Heart left ventricle (tissue), 16 donors: ENCODE results near the gene DLG1. TPM values are rescaled to one million over a fixed set of nuclear protein-coding genes. Genes with fewer than 3 reads are reported as not detected.
A peak's percentile ranks its signal among the peaks of the same experiment; 100 is the strongest.

Source experiments
- ATAC-seq, 4 donors: fragments of 200-7000 bp; cut with Tn5 transposase; one replicate each; pipeline ENCODE4 v1.9.1; 2020 to 2022; ENCODE audit warnings: moderate library complexity in 4 of 4, mild to moderate bottlenecking in 3 of 4, moderate number of reproducible peaks in 1 of 4
- DNase-seq, 5 donors: peaks; one replicate each; pipeline ENCODE4 v3.0.0-alpha.2; 2020
- H3K27ac ChIP-seq, 12 donors: fragments of 200-600 bp; sonication (generic) in 4 of 12; one replicate each; pipeline versions ENCODE4 v1.5.0 to v1.8.0; 2016 to 2022; ENCODE audit warnings: mild to moderate bottlenecking in 2 of 12
- H3K27me3 ChIP-seq, 9 donors: fragments of 200-600 bp; sonication (generic) in 2 of 9; one replicate each; pipeline versions ENCODE4 v1.5.1 to v1.8.0; 2016 to 2022; ENCODE audit warnings: mild to moderate bottlenecking in 3 of 9
- H3K36me3 ChIP-seq, 9 donors: fragments of 200-600 bp; sonication (generic) in 2 of 9; one replicate each; pipeline versions ENCODE4 v1.5.0 to v1.8.0; 2018 to 2022; ENCODE audit warnings: mild to moderate bottlenecking in 2 of 9
- H3K4me1 ChIP-seq, 12 donors: fragments of 200-600 bp; sonication (generic) in 4 of 12; one replicate each; pipeline versions ENCODE4 v1.5.0 to v1.8.0; 2016 to 2022; ENCODE audit warnings: mild to moderate bottlenecking in 3 of 12
- H3K4me3 ChIP-seq, 12 donors: fragments of 200-600 bp; sonication (generic) in 4 of 12; one replicate each; pipeline versions ENCODE4 v1.5.0 to v1.8.0; 2017 to 2022; ENCODE audit warnings: mild to moderate bottlenecking in 9 of 12, moderate library complexity in 4 of 12
- H3K9me3 ChIP-seq, 12 donors: fragments of 200-600 bp; sonication (generic) in 4 of 12; one replicate each; pipeline versions ENCODE4 v1.5.0 to v1.8.0; 2016 to 2022; ENCODE audit warnings: mild to moderate bottlenecking in 1 of 12
- POLR2A ChIP-seq, 2 donors: fragments of 450-650 bp; IDR thresholded peaks; one replicate each; pipeline ENCODE4 v1.6.1; 2017; ENCODE audit warnings: antibody characterized with exemption in 2 of 2, mild to moderate bottlenecking in 2 of 2, moderate library complexity in 2 of 2
- WGBS, 4 donors: extraction: QIAGEN DNeasy Blood & Tissue Kit in 2 of 4; methylation state at CpG; one replicate each; pipeline versions ENCODE4 v1.1.5 to v1.1.7; 2013 to 2018; 5-methylcytosine and 5-hydroxymethylcytosine counted together
- intact Hi-C, 10 donors: fragments of 100-400 bp; cut with DNase I; formaldehyde crosslinking; loops; one replicate each; pipeline versions ENCODE4 v1.11.1 to v1.14.2; 2022
- polyA plus RNA-seq, 2 donors: library from polyadenylated mRNA; stranded (reverse); fragments of 200-250 nt; gene quantifications; one replicate each; pipeline ENCODE4 v1.2.3, GENCODE V29; 2013
- total RNA-seq, 9 donors: library from RNA; depleted of rRNA in 2 of 9; stranded (reverse); fragments of >200 nt in 2 of 9; fragmentation: NEBNext Ultra II Directional in 3 of 9; extraction: Animal tissue kit (Norgen Biotek cat#: 25700) in 3 of 9; gene quantifications; one replicate each; pipeline versions ENCODE4 v1.1.0 to v1.2.4, GENCODE V29; 2016 to 2023
- TF ChIP-seq, protein P1 (sequence below), 12 donors: fragments of 200-600 bp; sonication (generic) in 4 of 12; IDR thresholded peaks; one replicate each; pipeline versions ENCODE4 v1.5.0 to v1.8.0; 2018 to 2022; ENCODE audit warnings: antibody characterized with exemption in 12 of 12, mild to moderate bottlenecking in 5 of 12
- donor health status: ischemic (EF 13 %, LVEDD 7.1; RV severe dilation, severe dysfunction).
- donor health status: healthy with polysubstance abuse.
- donor health status: DM: no; HTN: yes; CAD: no.
- donor health status: DM: no; HTN: no; CAD: no.
- donor health status: ischemic (EF 25% LVEDD 6.9; RV normal size, moderate dysfunction).
- donor health status: ischemic (EF 25% LVEDD 5.7; RV mildly dilated, moderate dysfunction).
- donor health status: healthy.
- donor health status: DM: yes; HTN: yes; CAD: no.
- donor health status: ischemic (EF 35%, LVEDD 5.7; RV mildly dilated, moderate dysfunction).
- donor health status: nonischemic (EF 11% LVEDD 7.7; RV severe dilation, severe dysfunction).
- donor health status: DM: yes; HTN: yes; CAD: no.
- donor health status: PGD.
- donor health status: ischemic (EF 29% LVEDD 5.4; RV normal size, mild dysfunction).
- donor health status: nonischemic (EF 23%, LVEDD 6.1; RV moderate dilation, normal function).

Gene DLG1
- total and polyA plus RNA-seq, 11 donors = 17.4 to 151 (median 63.6) TPM

DNA sequence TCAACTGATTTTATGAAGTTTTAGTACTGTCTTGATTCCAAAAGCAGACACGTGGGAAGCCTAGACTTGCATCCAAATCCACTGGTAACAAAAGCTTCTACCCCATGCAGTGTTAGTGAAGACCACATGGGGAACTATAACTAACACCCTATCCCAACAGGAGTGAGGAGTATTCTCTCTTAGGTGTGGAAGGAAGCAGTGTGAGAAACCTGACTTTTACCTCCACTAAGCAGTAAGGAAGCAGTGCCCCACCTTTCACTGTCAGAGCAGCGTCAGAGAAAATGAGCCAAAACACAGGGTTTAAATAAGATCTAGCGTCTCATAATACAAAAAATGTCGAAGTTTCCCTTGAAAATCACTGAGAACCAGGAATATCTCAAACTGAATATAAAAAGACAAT, 60.5 kb downstream of the DLG1 start:
- peaks cover 0 to 75% (median 17%) of the 10 kb centered on the region in 12 donors for H3K9me3 ChIP-seq
- no peak overlapping the region for H3K27ac ChIP-seq
- TF ChIP-seq POLR2A (IDR thresholded peaks at IDR 0.05) = no peak
- TF ChIP-seq, protein P1, sequence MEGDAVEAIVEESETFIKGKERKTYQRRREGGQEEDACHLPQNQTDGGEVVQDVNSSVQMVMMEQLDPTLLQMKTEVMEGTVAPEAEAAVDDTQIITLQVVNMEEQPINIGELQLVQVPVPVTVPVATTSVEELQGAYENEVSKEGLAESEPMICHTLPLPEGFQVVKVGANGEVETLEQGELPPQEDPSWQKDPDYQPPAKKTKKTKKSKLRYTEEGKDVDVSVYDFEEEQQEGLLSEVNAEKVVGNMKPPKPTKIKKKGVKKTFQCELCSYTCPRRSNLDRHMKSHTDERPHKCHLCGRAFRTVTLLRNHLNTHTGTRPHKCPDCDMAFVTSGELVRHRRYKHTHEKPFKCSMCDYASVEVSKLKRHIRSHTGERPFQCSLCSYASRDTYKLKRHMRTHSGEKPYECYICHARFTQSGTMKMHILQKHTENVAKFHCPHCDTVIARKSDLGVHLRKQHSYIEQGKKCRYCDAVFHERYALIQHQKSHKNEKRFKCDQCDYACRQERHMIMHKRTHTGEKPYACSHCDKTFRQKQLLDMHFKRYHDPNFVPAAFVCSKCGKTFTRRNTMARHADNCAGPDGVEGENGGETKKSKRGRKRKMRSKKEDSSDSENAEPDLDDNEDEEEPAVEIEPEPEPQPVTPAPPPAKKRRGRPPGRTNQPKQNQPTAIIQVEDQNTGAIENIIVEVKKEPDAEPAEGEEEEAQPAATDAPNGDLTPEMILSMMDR (IDR thresholded peaks at IDR 0.05) = no peak
- peaks cover 0 to 16% (median 0%) of the 10 kb centered on the region in 9 donors for H3K36me3 ChIP-seq
- no peaks in the 10 kb centered on the region for H3K27me3 ChIP-seq
- WGBS, 4 donors = 90 to 94% (median 92%) methylated on average over 4 of the region's 4 CpGs
- H3K4me1 ChIP-seq = peaks cover 0 to 22% (median 0%) of the 10 kb centered on the region in 12 donors
- ATAC-seq (no peak), DNase-seq (no peak)
- intact Hi-C loops = no loop called here
- H3K4me3 ChIP-seq = no peak overlapping the region

DNA sequence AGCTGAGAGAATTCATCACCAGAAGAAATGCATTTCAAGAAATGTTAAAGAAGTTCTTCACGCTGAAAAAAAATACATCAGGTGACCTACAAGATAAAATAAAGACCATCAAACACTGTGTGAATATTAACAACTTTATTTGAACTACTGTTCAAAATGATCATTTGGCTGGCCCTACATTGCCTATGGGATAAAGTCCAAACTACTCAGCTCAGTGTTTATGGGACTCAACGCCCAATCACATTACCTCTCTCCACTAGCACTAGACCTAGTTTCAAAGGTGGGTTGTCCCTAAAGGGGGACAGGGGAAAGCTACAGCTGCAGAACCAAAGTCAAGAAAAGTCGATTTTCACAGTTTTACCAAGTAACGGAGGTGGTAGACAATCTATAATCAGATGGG, 62.0 kb downstream of the DLG1 start:
- Histone ChIP-seq H3K27ac (no peak overlapping the region), H3K9me3 (peaks cover 0 to 65% (median 7%) of the 10 kb centered on the region in 12 donors), H3K27me3 (no peaks in the 10 kb centered on the region), H3K36me3 (peaks cover 0 to 11% (median 0%) of the 10 kb centered on the region in 9 donors), H3K4me1 (peaks cover 0 to 22% (median 0%) of the 10 kb centered on the region in 12 donors), H3K4me3 (no peak overlapping the region)
- intact Hi-C loops = no loop called here
- ATAC-seq (no peak), DNase-seq (no peak)
- TF ChIP-seq, protein P1 (IDR thresholded peaks at IDR 0.05) = no peak
- no peak for TF ChIP-seq POLR2A (IDR thresholded peaks at IDR 0.05)
- WGBS, 4 donors = 96 to 98% (median 96%) methylated on average over 4 of the region's 4 CpGs

DNA sequence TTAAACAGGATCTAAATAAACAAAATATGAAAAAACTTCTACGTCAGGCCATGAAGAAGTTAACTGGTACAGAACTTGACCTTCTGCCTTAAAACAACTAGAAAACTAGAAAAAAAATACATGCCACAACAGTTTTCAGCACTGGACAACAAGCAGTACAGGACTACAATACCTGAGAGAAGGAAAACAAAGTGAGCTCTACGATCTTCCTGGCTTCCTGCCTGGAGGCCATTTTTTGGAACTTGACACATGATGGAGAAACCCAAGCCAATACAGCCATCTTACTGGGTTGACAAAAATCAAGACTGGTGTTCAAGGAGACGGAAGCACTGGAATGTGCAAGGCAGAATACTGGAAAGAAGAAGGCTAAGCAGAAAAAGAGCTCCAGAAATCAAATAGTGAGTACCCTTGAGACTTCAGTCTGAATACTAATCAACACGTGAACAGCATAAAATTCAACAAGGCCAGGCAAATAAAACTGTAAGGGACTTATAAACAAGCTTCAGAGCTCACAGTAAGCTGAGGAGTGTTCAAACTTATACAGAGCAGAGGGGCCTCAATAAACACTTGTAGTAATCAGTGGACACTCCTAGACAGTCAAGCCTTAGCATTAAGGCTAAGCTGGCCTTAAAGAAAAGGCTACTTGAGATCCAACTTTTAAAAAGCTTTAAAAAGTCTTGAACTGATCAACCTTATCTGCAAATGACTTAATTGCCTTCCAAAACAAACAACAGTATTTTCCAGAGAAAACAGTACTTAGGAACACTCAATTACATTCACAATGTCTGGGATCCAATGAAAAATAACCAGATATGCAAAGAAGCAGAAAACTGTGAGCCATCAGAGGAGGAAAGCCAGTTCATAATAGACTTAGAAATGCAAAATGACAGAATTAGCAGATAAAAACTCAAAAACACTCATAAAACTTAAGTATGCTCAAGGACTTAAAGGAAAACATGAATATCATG, 63.2 kb downstream of the DLG1 start:
- DNase-seq (no peak), ATAC-seq (peak in 1 of 4 donors; percentile 29)
- Histone ChIP-seq H3K9me3 (peaks cover 0 to 54% (median 5%) of the 10 kb centered on the region in 12 donors), H3K4me1 (peaks cover 0 to 18% (median 0%) of the 10 kb centered on the region in 12 donors), H3K4me3 (no peak overlapping the region), H3K27ac (no peak overlapping the region), H3K36me3 (peaks cover 0 to 11% (median 0%) of the 10 kb centered on the region in 9 donors), H3K27me3 (no peaks in the 10 kb centered on the region)
- intact Hi-C loops = no loop called here
- TF ChIP-seq POLR2A (IDR thresholded peaks at IDR 0.05) = no peak
- TF ChIP-seq, protein P1 (IDR thresholded peaks at IDR 0.05) = no peak
- 64 to 79% (median 72%) methylated on average over 4 of the region's 4 CpGs for WGBS, 4 donors

DNA sequence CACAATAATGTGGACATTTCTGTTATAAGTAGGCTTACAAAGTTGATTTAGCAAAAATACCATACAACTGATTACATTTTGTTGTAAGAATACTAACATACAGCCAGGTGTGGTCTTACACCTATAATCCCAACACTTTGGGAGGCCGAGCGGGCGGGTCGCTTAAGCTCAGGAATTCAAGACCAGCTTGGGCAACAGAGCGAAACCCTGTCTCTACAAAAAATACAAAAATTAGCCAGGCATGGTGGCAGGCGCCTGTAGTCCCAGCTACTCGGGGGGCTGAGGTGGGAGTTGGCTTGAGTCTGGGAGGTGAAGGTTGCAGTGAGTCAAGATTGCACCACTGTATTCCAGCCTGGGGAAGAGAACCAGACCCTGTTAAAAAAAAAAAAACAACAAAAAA, 67.1 kb downstream of the DLG1 start:
- Histone ChIP-seq H3K36me3 (peaks cover 0 to 9% (median 0%) of the 10 kb centered on the region in 9 donors), H3K4me1 (peaks cover 0 to 14% (median 3%) of the 10 kb centered on the region in 12 donors), H3K27me3 (no peaks in the 10 kb centered on the region), H3K27ac (no peak overlapping the region), H3K9me3 (peaks cover 0 to 26% (median 4%) of the 10 kb centered on the region in 12 donors), H3K4me3 (no peak overlapping the region)
- TF ChIP-seq, protein P1 (IDR thresholded peaks at IDR 0.05) = no peak
- no peak for TF ChIP-seq POLR2A (IDR thresholded peaks at IDR 0.05)
- no peak for DNase-seq
- ATAC-seq = no peak
- intact Hi-C loops = no loop called here
- whole genome bisulfite sequencing, 4 donors = 97 to 99% (median 97%) methylated on average over 7 of the region's 7 CpGs
